HG03442 (cell line): ENCODE data around the gene MUC15.
"Not testable (repeated sequence)": the region's sequence is repeated elsewhere in the genome, so short reads cannot be mapped to it uniquely, and the experiment has no call there.

Source experiments
- ATAC-seq: cut with Tn5 transposase; IDR thresholded peaks from one replicate; pipeline ENCODE4 v1.9.1; 2021; ENCODE audit warnings: mild to moderate bottlenecking, moderate library complexity; ENCODE audit not compliant: unreplicated experiment

The MUC15 gene, protein sequence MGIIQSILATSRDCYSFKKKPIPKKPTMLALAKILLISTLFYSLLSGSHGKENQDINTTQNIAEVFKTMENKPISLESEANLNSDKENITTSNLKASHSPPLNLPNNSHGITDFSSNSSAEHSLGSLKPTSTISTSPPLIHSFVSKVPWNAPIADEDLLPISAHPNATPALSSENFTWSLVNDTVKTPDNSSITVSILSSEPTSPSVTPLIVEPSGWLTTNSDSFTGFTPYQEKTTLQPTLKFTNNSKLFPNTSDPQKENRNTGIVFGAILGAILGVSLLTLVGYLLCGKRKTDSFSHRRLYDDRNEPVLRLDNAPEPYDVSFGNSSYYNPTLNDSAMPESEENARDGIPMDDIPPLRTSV

DNA sequence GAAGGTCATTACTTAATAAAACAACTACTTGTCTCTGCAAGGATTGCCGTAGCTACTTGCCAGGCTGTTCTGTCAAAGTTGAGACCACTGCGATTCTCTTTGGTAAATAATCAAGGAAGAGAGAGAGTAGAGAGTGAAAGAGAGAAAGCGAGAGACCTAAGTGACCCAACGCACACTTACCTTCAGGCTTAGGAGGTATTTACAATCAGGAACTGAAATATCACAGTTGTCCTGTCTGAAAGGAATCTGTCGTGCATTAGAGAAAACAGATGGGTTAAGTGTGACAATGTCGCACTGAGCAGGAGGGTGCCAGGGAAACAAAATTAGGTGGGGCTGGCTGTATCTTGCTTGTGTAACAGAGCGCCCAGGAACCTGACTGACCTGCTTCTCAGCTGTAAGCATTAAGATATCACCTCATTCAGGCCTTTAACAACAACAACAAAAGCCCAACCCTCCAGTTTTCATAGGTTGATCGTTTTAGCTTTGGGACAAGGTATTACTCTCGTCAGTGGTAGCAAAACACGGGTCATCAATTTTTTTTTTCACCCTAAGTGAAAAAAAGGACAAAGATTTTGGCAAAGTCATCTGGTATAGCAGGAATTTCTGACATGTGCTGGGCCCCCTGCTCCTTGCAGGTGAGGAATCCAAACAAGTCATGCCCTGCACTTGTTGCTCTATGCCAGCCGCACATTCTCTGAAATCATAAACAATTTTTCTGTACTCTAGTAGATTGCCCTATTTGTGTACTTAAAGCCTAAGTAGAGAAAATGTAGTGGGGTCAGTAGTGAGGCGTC, at the start of gene MUC15:
TSS of gene MUC15 (minus strand) at position 403 of the 794 bp plus-strand sequence. CDS start 5,169 bp downstream, outside the sequence.
- ATAC-seq, result no peak

DNA sequence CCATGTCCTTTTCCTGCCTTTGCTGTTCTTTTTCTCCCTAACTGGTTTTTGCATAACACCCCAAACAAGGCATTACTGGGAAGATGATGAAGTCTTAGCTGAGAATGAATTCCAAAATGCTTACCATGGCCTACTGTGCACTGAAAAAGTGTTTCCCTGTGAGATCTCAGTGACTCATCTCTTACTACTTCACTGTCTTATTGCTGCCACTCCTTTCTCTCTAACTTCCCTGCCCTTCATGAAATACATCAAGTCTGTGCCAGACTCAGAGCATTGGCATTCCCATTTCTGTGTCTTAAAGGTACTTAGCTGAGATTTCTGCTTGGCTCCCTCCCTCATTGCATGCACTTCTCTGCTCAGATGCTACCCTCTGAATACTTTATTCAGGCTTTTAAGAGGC, 49.1 kb upstream of the MUC15 start:
- ATAC-seq, result no peak

- ATAC-seq, result no peak
Observed at GRCh38 chr11:26620282-26621045, 48.4 kb upstream of the MUC15 start.

GRCh38 chr11:26618441-26618840, 46.4 kb upstream of the MUC15 start:
- ATAC-seq, result no peak

DNA sequence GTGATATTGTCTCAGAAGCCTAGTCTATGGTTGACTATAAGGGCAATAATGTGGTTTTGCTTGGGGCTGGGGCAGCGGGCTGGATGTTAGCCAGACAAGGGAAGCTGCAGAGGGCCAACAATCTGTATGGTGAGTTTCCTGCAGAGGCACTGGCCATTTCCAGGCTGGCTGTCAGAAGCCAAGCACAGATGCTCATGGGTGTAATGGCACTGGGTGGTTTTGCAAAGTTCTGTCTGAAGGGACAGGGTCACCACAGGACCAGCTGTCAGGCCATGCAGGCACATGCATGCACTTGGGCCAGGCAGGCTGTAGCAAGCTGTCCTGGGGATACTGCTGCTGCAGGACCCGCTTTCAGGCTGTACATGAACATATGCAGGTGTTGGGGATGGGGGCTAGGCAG, 41.7 kb upstream of the MUC15 start:
- no peak for ATAC-seq

DNA sequence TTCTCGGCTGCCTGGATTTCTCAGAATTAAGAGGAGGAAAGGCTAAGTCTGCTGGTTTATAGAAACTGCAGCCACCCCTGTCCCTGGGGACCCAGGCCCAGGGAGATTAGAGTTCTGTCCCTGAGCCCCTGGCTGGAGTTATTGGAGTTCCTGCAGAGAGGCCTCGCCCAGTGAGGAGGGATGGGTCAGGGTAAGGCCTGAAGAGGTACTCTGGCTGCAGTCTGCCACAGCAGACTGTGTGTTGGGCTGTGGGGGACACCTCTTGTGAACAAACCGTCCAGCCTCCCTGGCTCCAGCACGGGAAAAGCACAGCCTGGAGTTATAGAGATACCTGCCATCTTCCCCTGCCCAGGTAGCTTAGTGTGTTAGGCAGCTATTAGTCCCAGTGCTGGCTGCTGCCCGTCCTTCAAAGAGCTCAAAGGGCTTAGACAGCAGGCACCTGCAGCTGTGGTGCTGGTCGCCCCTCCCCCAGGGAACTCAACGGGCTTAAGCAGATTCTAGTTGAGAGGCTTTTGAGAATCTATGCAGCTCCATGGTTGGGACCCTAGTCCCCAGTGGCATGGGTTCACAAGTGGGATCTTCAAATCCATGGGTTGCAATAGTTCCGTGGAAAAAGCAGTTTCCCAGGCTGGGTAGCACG, 36.6 kb upstream of the MUC15 start:
- no peak for ATAC-seq

GRCh38 chr11:26607725-26608506, 35.9 kb upstream of the MUC15 start:
- ATAC-seq, result no peak

GRCh38 chr11:26599876-26600434, 27.9 kb upstream of the MUC15 start:
- ATAC-seq, result no peak

DNA sequence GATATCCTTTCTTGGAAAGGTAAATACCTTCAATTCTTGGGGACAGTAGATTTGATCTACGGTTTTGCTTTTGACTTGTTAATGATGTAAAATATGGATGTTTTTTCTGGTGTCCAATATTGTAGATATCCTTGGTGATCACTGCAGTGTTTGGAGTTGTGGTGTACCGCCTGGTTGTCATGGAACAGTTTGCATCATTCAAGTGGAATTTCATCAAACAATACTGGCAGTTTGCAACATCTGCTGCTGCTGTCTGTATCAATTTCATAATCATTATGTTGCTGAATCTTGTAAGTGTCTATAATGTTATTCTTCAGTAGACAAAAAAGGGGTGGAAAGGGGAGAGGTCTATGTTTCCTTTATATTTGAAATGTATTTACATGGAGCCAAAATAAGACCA, 27.4 kb upstream of the MUC15 start:
- ATAC-seq, result no peak

- ATAC-seq, result no peak
Observed at GRCh38 chr11:26597899-26598298, 25.8 kb upstream of the MUC15 start.

DNA sequence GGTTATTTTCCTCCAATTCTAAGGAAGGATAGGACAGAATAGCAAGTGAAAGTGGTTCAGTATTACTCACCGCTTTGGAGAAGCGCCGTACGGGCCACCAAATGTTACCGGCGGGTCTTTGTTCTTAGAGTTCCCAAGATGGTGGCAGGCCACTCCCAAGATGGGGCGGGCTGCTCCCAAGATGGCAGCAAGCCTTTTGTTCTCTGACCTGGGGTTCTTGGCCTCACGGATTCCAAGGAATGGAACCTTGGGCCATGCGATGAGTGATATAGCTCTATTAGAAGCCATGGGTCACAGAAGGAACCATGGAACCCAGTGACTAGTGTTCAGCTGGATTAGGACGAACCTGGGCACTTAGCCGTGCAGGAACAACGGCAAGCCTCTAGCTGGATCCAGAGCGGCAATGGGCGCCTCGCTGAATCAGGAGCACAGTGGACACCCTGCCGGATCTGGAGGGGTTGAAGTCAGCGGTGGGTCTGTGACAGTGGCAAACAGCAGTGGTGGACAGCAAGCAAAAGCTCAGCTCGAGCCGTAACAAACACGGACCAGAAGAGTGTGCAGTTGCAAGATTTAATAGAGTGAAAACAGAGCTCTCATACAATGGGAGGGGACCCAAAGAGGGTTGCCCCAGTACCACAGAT, 25.1 kb upstream of the MUC15 start:
- ATAC-seq, result not testable (repeated sequence)

GRCh38 chr11:26595207-26595865, 23.3 kb upstream of the MUC15 start:
- ATAC-seq, result not testable (repeated sequence)

- ATAC-seq, result no peak
Observed at GRCh38 chr11:26593691-26594090, 21.6 kb upstream of the MUC15 start.

DNA sequence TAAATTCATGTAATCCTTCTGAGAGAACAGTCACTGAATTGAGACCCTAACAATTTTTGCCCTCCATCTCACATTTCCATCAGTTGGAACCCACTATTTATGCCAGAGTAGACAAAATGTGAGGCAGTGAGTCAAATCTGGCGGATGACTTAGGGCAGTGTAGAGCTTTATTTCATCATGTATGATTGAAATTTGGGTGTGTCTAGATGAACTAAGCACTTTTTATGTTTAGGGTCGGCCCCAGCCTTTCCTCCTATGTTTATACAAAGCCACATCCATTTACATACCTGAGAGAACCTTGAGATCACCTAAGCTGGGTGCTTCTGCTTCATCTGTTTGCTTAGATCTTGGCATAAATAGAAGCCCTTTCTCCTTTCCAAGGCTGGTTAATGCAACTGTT, 15.0 kb upstream of the MUC15 start:
- ATAC-seq, result no peak

- ATAC-seq, result no peak
Observed at GRCh38 chr11:26584818-26585217, 12.8 kb upstream of the MUC15 start.

- ATAC-seq, result no peak
Observed at GRCh38 chr11:26583550-26583949, 11.5 kb upstream of the MUC15 start.

DNA sequence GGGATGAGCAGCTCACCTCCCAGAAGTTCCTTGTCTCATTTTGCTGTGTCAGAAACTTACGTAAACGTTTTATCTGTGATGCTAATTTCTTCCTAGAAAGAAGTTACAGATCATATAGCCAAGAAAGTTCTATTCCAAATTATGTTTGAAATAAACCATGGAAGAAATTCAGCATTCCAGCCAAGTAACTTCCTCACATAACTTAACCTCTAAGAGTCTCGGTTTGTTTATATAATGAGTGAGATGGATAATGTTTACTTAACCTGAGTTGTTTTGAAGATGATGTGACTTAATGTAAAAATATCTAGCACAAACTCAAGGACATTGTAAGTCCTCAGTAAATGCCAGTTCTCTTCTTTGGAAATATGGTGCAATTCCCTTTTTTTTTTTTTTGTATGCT, 8.9 kb upstream of the MUC15 start:
- no peak for ATAC-seq

GRCh38 chr11:26579683-26580082, 7.6 kb upstream of the MUC15 start:
- ATAC-seq, result no peak
